PC-3 (cell line): ENCODE results near the gene ETV6. TPM values are rescaled to one million over a fixed set of nuclear protein-coding genes. Genes with fewer than 3 reads are reported as not detected.

ENCODE experiments used
- ATAC-seq: fragments of 200-7000 bp; cut with Tn5 transposase; 2 replicates; pipeline ENCODE4 v1.9.1; 2020; ENCODE audit warnings: mild to moderate bottlenecking, moderate library complexity
- BruUV-seq: library from RNA; stranded (reverse); fragments of 400-500 nt; replicated peaks from 2 replicates; lab custom pipeline; 2021; lab: Mats Ljungman, UMichigan
- CTCF ChIA-PET: fragments of 300-600 bp; sonication (Branson Sonifier 250); formaldehyde crosslinking; loops from one replicate; lab custom pipeline; 2022; ENCODE audit warnings: antibody characterized with exemption; lab: Charles Lee
- POLR2A ChIA-PET: fragments of 300-600 bp; sonication (Branson Sonifier 250); formaldehyde crosslinking; loops from one replicate; lab custom pipeline; 2022; ENCODE audit warnings: antibody characterized with exemption; ENCODE audit not compliant: unreplicated experiment; lab: Charles Lee
- DNase-seq: peaks from one replicate; pipeline ENCODE4 v3.0.0-alpha.2; 2015
- H2AFZ ChIP-seq: fragments of 300-600 bp; sonication (generic); 2 replicates; pipeline ENCODE4 v1.6.0; 2016; ENCODE audit warnings: antibody characterized with exemption, low read length
- H3F3A ChIP-seq: fragments of 300-600 bp; sonication (generic); one replicate; pipeline ENCODE4 v1.6.0; 2017; ENCODE audit warnings: antibody characterized with exemption, low read length, control low read depth, mild to moderate bottlenecking; ENCODE audit not compliant: unreplicated experiment
- H3K27ac ChIP-seq: fragments of 300-600 bp; sonication (generic); 2 replicates; pipeline ENCODE4 v1.5.1; 2016; ENCODE audit warnings: mild to moderate bottlenecking, low read length
- H3K27me3 ChIP-seq: fragments of 300-600 bp; sonication (generic); 2 replicates; pipeline ENCODE4 v1.6.1; 2016; ENCODE audit warnings: low read length, mixed read lengths
- H3K36me3 ChIP-seq: fragments of 300-600 bp; sonication (generic); 2 replicates; pipeline ENCODE4 v1.6.1; 2016; ENCODE audit warnings: low read depth, mixed run types, low read length, mixed read lengths
- H3K4me1 ChIP-seq: fragments of 300-600 bp; sonication (generic); 2 replicates; pipeline ENCODE4 v1.5.1; 2016; ENCODE audit warnings: low read length; ENCODE audit not compliant: insufficient read depth
- H3K4me2 ChIP-seq: fragments of 300-600 bp; sonication (generic); 2 replicates; pipeline ENCODE4 v1.6.0; 2016; ENCODE audit warnings: low read length
- H3K4me3 ChIP-seq: fragments of 300-600 bp; sonication (generic); 2 replicates; pipeline ENCODE4 v1.5.1; 2016; ENCODE audit warnings: mild to moderate bottlenecking, low read length, mixed read lengths
- H3K79me2 ChIP-seq: fragments of 300-600 bp; sonication (generic); 2 replicates; pipeline ENCODE4 v1.6.1; 2017; ENCODE audit warnings: low read length, mixed read lengths
- H3K9ac ChIP-seq: fragments of 300-600 bp; sonication (generic); 2 replicates; pipeline ENCODE4 v1.6.0; 2016; ENCODE audit warnings: mild to moderate bottlenecking, low read length
- H3K9me2 ChIP-seq: fragments of 300-600 bp; sonication (generic); replicated peaks from 2 replicates; pipeline ENCODE4 v1.6.1; 2016; ENCODE audit warnings: mixed run types, low read length, mixed read lengths
- H3K9me3 ChIP-seq: fragments of 300-600 bp; sonication (generic); 2 replicates; pipeline ENCODE4 v1.6.1; 2016; ENCODE audit warnings: low read length, mixed read lengths
- H4K20me1 ChIP-seq: fragments of 300-600 bp; sonication (generic); 2 replicates; pipeline ENCODE4 v1.6.1; 2016; ENCODE audit warnings: low read length, mixed read lengths
- CTCF ChIP-seq: fragments of 300-600 bp; sonication (generic); conservative IDR thresholded peaks from 2 replicates; pipeline ENCODE4 v1.5.1; 2017; ENCODE audit warnings: antibody characterized with exemption, low read depth, mild to moderate bottlenecking, low read length
- EZH2 ChIP-seq: fragments of 300-600 bp; sonication (generic); IDR thresholded peaks from one replicate; pipeline ENCODE4 v1.6.1; 2017; ENCODE audit warnings: antibody characterized with exemption, mild to moderate bottlenecking, low read length; ENCODE audit not compliant: unreplicated experiment
- EZH2phosphoT487 ChIP-seq: fragments of 300-600 bp; sonication (generic); IDR thresholded peaks from 2 replicates; pipeline ENCODE4 v1.6.1; 2018; ENCODE audit warnings: mild to moderate bottlenecking, antibody characterized with exemption, low read length, borderline replicate concordance
- intact Hi-C: fragments of 100-400 bp; cut with micrococcal nuclease; formaldehyde crosslinking; loops from 2 replicates; pipeline ENCODE4 v1.9.0; 2023
- total RNA-seq: library from RNA; depleted of rRNA; stranded (reverse); fragments of >200 nt; gene quantifications from 2 replicates; pipeline ENCODE4 v1.2.3, GENCODE V29; 2014

The ETV6 gene
- total RNA-seq, 1 experiment from 2014 or later: 5.0 TPM

- intact Hi-C loops: no loop called here
- POLR2A ChIA-PET: no interaction called here
- H3K27me3 ChIP-seq: no peaks in the 10 kb centered on the region
These were observed 219.9 kb downstream of the ETV6 start for GRCh38 chr12:11869406-11869805.

GRCh38 chr12:11870041-11870451 lies 220.6 kb downstream of the ETV6 start:
- ChIA-PET POLR2A (no interaction called here), CTCF (no interaction called here)
- H3F3A ChIP-seq: no peaks in the 10 kb centered on the region
- no peaks in the 10 kb centered on the region for H4K20me1 ChIP-seq
- ATAC-seq (no peak), DNase-seq (no peak)
- H3K27me3 ChIP-seq: no peaks in the 10 kb centered on the region
- intact Hi-C loops: no loop called here
- H3K4me1 ChIP-seq: peaks cover 2% of the 10 kb centered on the region
- H3K4me2 ChIP-seq: no peak overlapping the region
- H3K9me2 ChIP-seq: no peaks in the 10 kb centered on the region
- no peak overlapping the region for H3K9ac ChIP-seq
- no peaks in the 10 kb centered on the region for H3K79me2 ChIP-seq
- H3K9me3 ChIP-seq: no peaks in the 10 kb centered on the region
- no peak overlapping the region for H2AFZ ChIP-seq
- BruUV-seq: no TSS peak
- H3K4me3 ChIP-seq: no peak overlapping the region
- TF ChIP-seq EZH2 (no peak), CTCF (no peak), EZH2phosphoT487 (no peak)
- H3K27ac ChIP-seq: no peak overlapping the region
- peaks cover 5% of the 10 kb centered on the region; the same call in 1 of the 2 replicates for H3K36me3 ChIP-seq

More at GRCh38 chr12:11869406-11869805, 219.9 kb downstream of the ETV6 start:
- Histone ChIP-seq H4K20me1 (no peaks in the 10 kb centered on the region), H3K36me3 (peaks cover 5% of the 10 kb centered on the region; the same call in 1 of the 2 replicates), H3K9ac (no peak overlapping the region), H3K79me2 (no peaks in the 10 kb centered on the region), H3K27ac (no peak overlapping the region), H3K9me2 (no peaks in the 10 kb centered on the region), H3K4me1 (no peaks in the 10 kb centered on the region), H3K4me2 (no peak overlapping the region), H3F3A (no peaks in the 10 kb centered on the region), H2AFZ (no peak overlapping the region), H3K9me3 (no peaks in the 10 kb centered on the region), H3K4me3 (no peak overlapping the region)
- ATAC-seq (no peak), DNase-seq (no peak)
- BruUV-seq: no TSS peak
- CTCF ChIA-PET: no interaction called here
- TF ChIP-seq CTCF: no peak
- TF ChIP-seq EZH2: no peak
- no peak for TF ChIP-seq EZH2phosphoT487

- ChIA-PET POLR2A (interaction anchor here (0.5 kb wide), 1 partner anchor 9 kb away, joined by 3 read pairs; no protein-coding TSS in a partner anchor), CTCF (no interaction called here)
- H3K27ac ChIP-seq: no peak overlapping the region
- H3K9me3 ChIP-seq: no peaks in the 10 kb centered on the region
- H3K4me1 ChIP-seq: peaks cover 18% of the 10 kb centered on the region
- ATAC-seq (no peak), DNase-seq (no peak)
- H3K4me2 ChIP-seq: no peak overlapping the region
- no peaks in the 10 kb centered on the region for H3K27me3 ChIP-seq
- no peak overlapping the region for H3K9ac ChIP-seq
- no peaks in the 10 kb centered on the region for H3K36me3 ChIP-seq
- H4K20me1 ChIP-seq: no peaks in the 10 kb centered on the region
- BruUV-seq: no TSS peak
- H3F3A ChIP-seq: no peaks in the 10 kb centered on the region
- no peaks in the 10 kb centered on the region for H3K79me2 ChIP-seq
- intact Hi-C loops: no loop called here
- TF ChIP-seq EZH2 (no peak), CTCF (no peak), EZH2phosphoT487 (no peak)
- H3K9me2 ChIP-seq: no peaks in the 10 kb centered on the region
- no peak overlapping the region for H3K4me3 ChIP-seq
- H2AFZ ChIP-seq: no peak overlapping the region
These were observed 222.6 kb downstream of the ETV6 start for GRCh38 chr12:11872055-11872454.
